Effector memory CD4-positive, alpha-beta T cell (primary cell): ENCODE results near the gene DIO1.

Experiments
- DNase-seq, 3 donors: peaks; one replicate each; pipeline ENCODE4 v3.0.0-alpha.2; 2020
- H3K27ac ChIP-seq: 2 replicates; pipeline ENCODE4 v1.7.0; 2013; ENCODE audit warnings: mild to moderate bottlenecking, low read length, moderate library complexity; ENCODE audit not compliant: insufficient read depth, poor library complexity, severe bottlenecking
- H3K27me3 ChIP-seq: replicated peaks from 2 replicates; pipeline ENCODE4 v1.7.0; 2013; ENCODE audit warnings: mild to moderate bottlenecking, low read length; ENCODE audit not compliant: insufficient read depth, control insufficient read depth, poor library complexity, severe bottlenecking
- H3K36me3 ChIP-seq: 2 replicates; pipeline ENCODE4 v1.7.0; 2013; ENCODE audit warnings: mild to moderate bottlenecking, low read length, moderate library complexity; ENCODE audit not compliant: control insufficient read depth, insufficient read depth
- H3K4me1 ChIP-seq: 2 replicates; pipeline ENCODE4 v1.7.0; 2013; ENCODE audit warnings: low read length, mild to moderate bottlenecking; ENCODE audit not compliant: control insufficient read depth, insufficient read depth, poor library complexity, severe bottlenecking
- H3K4me3 ChIP-seq: 2 replicates; pipeline ENCODE4 v1.7.0; 2013; ENCODE audit warnings: low read length, low read depth, mild to moderate bottlenecking; ENCODE audit not compliant: insufficient read depth, poor library complexity, severe bottlenecking
- H3K9me3 ChIP-seq: 2 replicates; pipeline ENCODE4 v1.7.0; 2013; ENCODE audit warnings: mild to moderate bottlenecking, low read length, moderate library complexity; ENCODE audit not compliant: control insufficient read depth

The DIO1 gene

DNA sequence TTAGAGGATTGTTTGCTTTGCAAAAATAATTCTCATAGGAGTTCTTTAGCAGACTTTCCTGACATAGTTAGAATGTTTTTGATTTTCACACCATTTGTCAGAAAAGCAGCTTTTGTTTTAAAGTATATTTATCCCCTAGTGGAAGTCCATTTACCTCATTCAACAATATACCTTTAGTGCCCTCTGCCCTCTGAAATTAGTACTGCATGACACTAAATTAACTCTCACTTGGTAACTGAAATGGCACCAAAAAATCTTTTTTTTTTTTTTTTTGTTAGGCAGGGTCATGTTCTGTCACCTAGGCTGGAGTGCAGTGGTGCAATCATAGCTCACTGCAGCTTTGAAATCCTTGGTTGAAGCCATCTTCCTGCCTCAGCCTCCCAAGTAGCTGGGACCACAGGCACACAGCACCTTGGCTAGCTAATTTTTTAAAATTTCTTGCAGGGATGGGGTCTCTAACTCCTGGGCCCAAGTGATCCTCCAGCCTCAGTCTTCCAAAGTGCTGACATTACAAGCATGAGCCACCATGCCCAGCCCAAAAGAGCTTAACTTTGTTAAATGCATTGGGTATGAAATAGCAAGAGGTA is 65.8 kb downstream of the DIO1 start:
- DNase-seq: no peak
- Histone ChIP-seq H3K4me1 (no peaks in the 10 kb centered on the region), H3K9me3 (no peaks in the 10 kb centered on the region), H3K27me3 (no peaks in the 10 kb centered on the region), H3K36me3 (peaks cover 22% of the 10 kb centered on the region), H3K27ac (no peak overlapping the region), H3K4me3 (no peak overlapping the region)
